ENCODE measurements around the gene SKI. TPM values are rescaled to one million over a fixed set of nuclear protein-coding genes. Genes with fewer than 3 reads are reported as not detected.

Gene SKI
- total RNA-seq, 1 donor from 2014 or later: 66.2 TPM

GRCh38 chr1:2358651-2359640 lies 130.8 kb downstream of the SKI start:
- no peak overlapping the region for H2AFZ ChIP-seq (ENCODE audit: low read depth, low read length)
- no peaks in the 10 kb centered on the region for H3K4me1 ChIP-seq (ENCODE audit: insufficient read depth, low read length)
- H3K9ac ChIP-seq (ENCODE audit: low read length): no peak overlapping the region
- peaks cover 9% of the 10 kb centered on the region for H3K36me3 Mint-ChIP-seq (ENCODE audit: low read depth, unreplicated experiment)
- no peaks in the 10 kb centered on the region for H3K27me3 ChIP-seq (ENCODE audit: insufficient read depth, low read length)
- H3K9me3 Mint-ChIP-seq (ENCODE audit: unreplicated experiment): peaks cover 9% of the 10 kb centered on the region
- no peaks in the 10 kb centered on the region for H3K79me2 ChIP-seq (ENCODE audit: insufficient read depth, low read length)
- DNase-seq (ENCODE audit: low read depth) (no peak), FAIRE-seq (no peak)
- no peaks in the 10 kb centered on the region for H4K20me1 ChIP-seq (ENCODE audit: insufficient read depth, low read length)
- H3K36me3 ChIP-seq (ENCODE audit: insufficient read depth, low read length): no peaks in the 10 kb centered on the region
- H3K4me1 Mint-ChIP-seq (ENCODE audit: low read depth, unreplicated experiment): no peaks in the 10 kb centered on the region
- no peaks in the 10 kb centered on the region for H3K9me3 ChIP-seq (ENCODE audit: insufficient read depth, low read depth, low read length)
- peaks cover under 1% of the 10 kb centered on the region for H3K27me3 Mint-ChIP-seq (ENCODE audit: low read depth, unreplicated experiment)
- no peak overlapping the region for H3K4me3 Mint-ChIP-seq (ENCODE audit: unreplicated experiment)
- H3K27ac ChIP-seq (ENCODE audit: low read depth, low read length): no peak overlapping the region
- no peak overlapping the region for H3K4me3 ChIP-seq (ENCODE audit: insufficient read depth, low read depth, low read length)
- no peak for TF ChIP-seq CTCF (IDR thresholded peaks at IDR 0.05; ENCODE audit: insufficient read depth, low read depth, low read length)
- no peak for TF ChIP-seq EZH2 (IDR thresholded peaks at IDR 0.05; ENCODE audit: insufficient read depth, low read length)
- no peak overlapping the region for H3K27ac Mint-ChIP-seq (ENCODE audit: unreplicated experiment)
- no peak overlapping the region for H3K4me2 ChIP-seq (ENCODE audit: low read length)

Other genes starting within 250 kb of the SKI start
- gene CFAP74, start 224.5 kb upstream of the SKI start, total RNA-seq: not detected in 2 replicates
- gene GABRD, start 209.0 kb upstream of the SKI start, total RNA-seq: not detected in 2 replicates
- gene PRKCZ, start 177.9 kb upstream of the SKI start, total RNA-seq: 28.6 and 32.6 TPM in 2 replicates
- 114 and 124 TPM in 2 replicates for gene FAAP20, start 33.5 kb upstream of the SKI start, total RNA-seq
- 9.2 and 11.7 TPM in 2 replicates for gene MORN1, start 163.2 kb downstream of the SKI start, total RNA-seq
- 197 and 211 TPM in 2 replicates for gene RER1, start 163.5 kb downstream of the SKI start, total RNA-seq
- 16.6 and 18.6 TPM in 2 replicates for gene PEX10, start 184.2 kb downstream of the SKI start, total RNA-seq
- gene PLCH2, start 248.0 kb downstream of the SKI start, total RNA-seq: 2.0 and 2.2 TPM in 2 replicates

All from astrocyte (in vitro differentiated cells and primary cell).